GM19240 (cell line): ENCODE measurements around the gene GAS1.

Experiments used
- DNase-seq: peaks from one replicate; pipeline ENCODE4 v3.0.0; 2011; ENCODE audit warnings: low spot score; ENCODE audit not compliant: insufficient read length

The GAS1 gene

GRCh38 chr9:86947146-86948073 lies at the start of gene GAS1:
GAS1 (minus strand) TSS chr9:86947506; CDS start chr9:86946779, 727 bp downstream.
- DNase-seq, result no peak

DNA sequence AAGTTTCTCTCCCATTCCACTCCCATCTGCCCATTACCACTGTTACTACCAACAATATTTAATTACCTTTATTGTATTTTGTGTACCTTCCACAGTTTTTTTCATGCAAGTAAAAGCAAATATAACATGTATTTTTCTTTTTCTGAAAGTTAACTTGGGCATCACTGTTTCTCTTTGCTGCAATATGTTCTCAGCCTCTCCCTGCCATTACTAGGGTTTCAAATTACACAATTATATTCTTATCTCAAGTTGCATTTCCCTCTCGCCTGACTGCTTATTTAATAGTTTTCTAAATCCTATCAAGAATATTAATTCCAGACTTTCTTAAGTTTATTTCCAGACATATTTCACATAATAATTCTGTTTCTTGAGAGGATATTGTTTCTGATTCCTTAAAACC lies 46.9 kb upstream of the GAS1 start:
- DNase-seq, result no peak

- no peak for DNase-seq
These were observed 46.5 kb upstream of the GAS1 start for GRCh38 chr9:86993830-86994229.

DNA sequence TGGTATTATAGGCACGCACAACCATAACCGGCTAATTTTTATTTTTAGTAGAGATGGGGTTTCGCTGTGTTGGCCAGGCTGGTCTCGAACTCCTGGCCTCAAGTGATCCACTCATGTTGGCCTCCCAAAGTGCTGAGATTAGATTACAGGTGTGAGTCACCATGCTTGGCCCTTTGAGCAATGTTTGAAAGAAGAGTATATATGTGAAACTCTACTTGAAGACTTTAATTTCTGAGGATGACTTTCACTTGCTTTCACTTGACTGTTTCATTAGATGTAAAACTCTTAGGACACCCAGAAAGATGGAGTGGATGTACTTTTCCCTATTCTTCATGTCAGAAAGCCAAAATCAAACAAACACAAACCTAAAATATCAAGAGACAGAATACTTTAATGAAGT lies 43.8 kb upstream of the GAS1 start:
- DNase-seq, result no peak

GRCh38 chr9:86990290-86990689 lies 43.0 kb upstream of the GAS1 start:
- no peak for DNase-seq

DNA sequence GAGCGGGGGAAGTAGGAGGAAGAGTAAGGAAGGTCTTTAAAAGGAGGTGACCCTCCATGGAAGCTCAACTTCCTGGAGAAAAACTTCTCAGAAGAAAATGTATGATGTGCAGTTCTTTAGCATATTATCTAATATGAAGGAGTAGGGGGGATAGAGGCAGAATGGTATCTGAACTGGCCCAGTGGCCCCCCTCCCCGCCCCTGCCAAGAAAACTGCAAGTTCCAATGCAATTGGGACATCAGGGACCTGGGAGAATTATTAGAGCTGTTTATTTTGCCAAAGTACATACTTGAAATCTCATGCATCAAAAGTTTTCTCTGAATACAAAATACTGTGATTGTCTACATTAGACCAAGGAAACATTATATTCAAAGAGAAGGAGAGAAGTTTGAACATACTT lies 40.6 kb upstream of the GAS1 start:
- DNase-seq, result no peak

- DNase-seq, result no peak
These were observed 37.9 kb upstream of the GAS1 start for GRCh38 chr9:86985132-86985647.

DNA sequence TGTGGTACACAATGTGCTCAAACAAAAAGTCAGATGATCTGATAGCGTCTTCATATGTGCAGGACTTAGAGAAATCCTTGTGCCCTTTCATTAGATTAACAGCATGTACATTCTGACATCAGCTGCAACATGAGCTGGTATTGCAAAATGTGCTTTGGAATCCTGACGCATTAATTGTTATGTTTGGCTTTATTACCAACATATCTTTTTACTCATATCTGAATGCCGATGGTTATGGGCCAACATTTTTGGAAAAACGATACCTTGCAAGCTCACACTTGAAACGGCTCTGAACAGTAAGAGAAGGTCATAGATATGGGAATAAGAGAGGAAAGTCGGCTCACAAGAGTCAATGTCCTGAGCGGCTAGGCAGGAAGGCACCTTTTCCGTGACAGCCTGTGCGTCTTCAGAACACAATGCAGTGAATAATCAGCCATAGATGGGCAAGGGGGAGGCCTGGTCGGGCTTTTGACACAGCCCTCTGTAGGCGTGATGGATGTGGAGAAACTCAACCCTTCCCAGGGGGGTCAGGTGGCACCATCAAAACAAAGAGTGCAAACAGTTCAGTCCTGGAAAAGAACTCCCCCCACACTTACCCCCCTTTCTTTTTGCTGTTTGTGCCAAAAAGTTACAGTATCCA lies 36.4 kb upstream of the GAS1 start:
- no peak for DNase-seq

GRCh38 chr9:86983249-86983619 lies 35.9 kb upstream of the GAS1 start:
- no peak for DNase-seq

GRCh38 chr9:86980802-86981201 lies 33.5 kb upstream of the GAS1 start:
- no peak for DNase-seq

DNA sequence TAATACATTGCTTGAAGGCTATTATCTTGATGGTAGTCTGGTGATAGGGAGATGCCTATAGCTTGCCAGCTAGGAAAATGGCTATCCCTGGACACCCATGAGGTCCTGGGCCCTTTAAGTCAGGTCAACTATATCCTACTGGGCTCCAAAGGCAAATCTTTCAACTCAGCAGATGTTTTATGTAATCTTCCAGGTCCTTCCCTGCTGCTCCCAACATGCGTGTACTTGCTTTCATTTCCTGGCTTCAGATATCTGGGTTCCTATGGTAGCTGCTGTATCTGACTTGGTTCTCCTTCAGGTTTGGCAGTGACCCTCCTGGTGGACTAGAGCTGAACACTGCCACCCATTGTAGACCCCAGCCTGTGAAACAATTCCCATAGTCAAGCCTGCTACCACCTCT lies 32.4 kb upstream of the GAS1 start:
- DNase-seq, result no peak

GRCh38 chr9:86978922-86979474 lies 31.7 kb upstream of the GAS1 start:
- DNase-seq, result no peak

DNA sequence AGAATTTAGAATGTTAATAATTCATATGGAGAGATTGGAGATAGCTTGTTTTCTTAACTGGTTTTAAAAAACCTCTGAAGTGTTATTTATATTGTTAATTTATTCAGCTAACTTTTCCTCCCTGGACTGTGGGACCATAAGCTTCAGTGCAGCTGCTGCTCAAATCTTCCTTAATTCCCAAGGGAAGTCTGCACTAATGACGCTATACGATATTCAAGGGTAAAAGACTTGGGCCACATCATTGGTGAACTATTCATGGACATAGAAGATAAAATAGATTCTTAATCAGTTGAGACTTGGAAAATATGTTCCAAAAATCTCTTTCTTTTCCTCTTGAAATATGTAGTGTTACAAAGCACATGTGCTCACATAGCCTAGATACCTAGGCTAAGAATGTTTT lies 31.1 kb upstream of the GAS1 start:
- DNase-seq, result no peak

DNA sequence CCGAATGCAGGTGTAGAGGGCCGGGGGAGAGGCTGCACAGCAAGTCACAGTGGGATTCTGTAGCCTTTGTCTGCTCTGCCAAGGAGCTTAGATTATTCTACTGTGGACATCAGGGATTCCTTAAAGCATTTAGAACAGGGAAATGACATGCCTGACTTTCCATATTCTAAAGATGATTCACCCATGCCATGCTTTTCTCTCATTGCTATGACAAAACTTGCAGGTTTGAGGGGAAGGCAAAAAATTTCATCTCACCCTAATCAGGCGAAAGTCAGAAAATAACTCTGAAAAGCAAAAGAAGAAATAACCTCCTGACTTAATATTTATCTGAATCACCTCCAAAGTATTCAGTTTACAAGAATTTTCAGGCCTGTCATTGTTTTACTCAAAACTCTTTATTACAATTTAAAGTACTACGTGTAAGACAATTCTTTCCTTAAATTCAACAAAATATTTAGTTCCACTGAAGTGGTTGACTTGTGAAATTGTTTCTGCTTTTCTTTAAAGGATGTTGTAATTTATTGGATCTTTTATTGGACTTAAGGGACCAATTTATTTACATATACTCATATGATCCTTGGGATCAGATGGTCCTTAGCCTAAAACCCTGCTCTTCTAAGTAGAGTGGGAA lies 30.0 kb upstream of the GAS1 start:
- no peak for DNase-seq

DNA sequence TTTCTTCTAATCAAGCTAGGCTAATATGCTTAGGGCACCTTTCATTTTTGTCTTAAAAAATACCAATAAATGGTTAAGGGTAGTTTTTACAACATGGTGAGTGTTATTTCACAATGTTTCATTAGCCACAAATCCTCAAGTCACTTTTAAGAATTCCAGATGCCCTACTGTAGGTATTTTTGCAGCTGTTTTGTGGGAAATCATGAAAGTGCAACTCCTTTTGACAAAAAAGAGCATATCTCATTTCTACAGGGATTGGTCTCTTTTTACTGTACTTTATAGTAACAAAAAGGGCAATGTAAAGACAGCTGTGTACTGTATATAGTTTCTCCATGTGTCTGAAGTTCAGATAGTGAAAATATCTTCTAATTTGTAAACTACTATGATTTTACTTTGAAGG lies 28.3 kb upstream of the GAS1 start:
- DNase-seq, result no peak

DNA sequence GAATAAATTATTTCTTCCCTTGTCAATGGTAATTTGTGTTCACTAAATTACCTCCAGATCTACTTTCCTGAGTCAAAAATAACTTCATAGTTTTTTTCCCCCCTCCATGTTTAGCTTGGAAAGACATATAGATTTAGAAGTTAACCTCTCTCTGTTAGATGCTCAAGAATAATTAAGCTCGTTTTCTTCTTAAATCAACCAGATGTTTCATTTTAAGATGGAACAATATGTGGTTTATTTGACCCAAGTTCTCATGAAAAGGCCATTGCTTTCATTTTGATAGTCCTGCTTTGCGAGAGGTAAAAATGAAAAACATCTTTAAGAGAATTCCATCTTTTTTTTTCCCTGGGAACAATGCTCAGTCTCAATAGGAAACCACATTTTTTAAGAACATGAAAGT lies 27.7 kb upstream of the GAS1 start:
- no peak for DNase-seq

- DNase-seq, result no peak
These were observed 27.1 kb upstream of the GAS1 start for GRCh38 chr9:86974421-86974820.

DNA sequence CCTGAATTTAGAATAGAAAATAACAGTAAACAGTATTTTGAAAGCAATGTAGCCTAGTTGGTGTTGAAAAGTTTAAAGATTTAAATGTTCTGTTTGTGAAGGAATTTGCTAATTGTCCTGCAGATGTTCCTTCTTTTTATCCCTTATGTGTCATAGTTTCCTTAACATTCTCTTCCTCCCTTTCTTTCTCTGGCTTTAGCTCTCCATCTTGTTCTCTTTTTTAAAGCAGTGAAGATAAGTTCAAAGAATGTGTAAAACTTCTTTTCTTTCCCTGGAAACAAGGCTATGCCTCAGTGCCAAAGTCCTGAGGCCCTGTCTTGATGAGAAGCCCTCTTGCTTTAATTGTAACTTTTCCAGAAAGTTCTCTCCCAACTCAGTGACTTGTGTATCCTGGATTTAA lies 24.4 kb upstream of the GAS1 start:
- DNase-seq, result no peak

DNA sequence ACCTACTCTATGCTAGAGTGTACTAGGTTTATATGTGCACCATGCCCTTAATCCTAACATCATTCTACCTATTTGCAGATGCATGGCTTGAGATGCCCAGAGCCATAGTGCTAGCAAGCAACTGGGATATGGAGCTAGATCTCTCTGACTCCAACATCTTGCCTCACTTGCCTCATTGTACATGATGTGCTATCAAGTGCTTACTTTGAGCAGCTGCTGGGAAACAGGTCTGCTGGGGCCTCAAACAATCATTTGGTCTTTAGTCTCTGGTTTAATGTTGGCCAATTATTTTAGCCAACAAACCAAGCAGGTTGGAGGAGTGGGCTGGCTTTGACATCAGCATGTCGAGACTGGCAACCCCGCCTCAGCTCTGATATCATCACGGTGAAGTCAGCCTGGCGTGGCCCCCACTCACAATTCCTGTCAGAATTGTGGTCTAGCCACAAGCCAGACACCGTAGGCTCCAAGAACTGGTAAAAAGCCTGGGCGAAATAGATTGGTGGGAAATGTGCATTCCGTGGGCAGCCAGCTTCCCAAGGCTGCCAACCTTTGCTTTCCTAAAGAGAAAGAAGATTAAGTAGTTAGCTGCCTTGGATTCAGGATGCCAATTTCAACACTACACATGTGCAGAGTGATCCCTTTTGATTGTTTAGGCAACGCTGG lies 21.1 kb upstream of the GAS1 start:
- DNase-seq, result no peak

GRCh38 chr9:86966852-86967511 lies 19.7 kb upstream of the GAS1 start:
- DNase-seq, result no peak
